Stimulated activated CD4-positive, alpha-beta T cell treated with anti-CD3 and anti-CD28 coated beads, Interleukin-1b, Interleukin-23, amount 100 ng/mL, for 24 hours (primary cell): ENCODE data around the gene ACVR1.

Experiments used
- DNase-seq, 4 experiments: peaks; one replicate each; pipeline ENCODE4 v3.0.0-alpha.2; 2020; ENCODE audit warnings: low read depth in 4 of 4, low spot score in 1 of 4

The ACVR1 gene

DNA sequence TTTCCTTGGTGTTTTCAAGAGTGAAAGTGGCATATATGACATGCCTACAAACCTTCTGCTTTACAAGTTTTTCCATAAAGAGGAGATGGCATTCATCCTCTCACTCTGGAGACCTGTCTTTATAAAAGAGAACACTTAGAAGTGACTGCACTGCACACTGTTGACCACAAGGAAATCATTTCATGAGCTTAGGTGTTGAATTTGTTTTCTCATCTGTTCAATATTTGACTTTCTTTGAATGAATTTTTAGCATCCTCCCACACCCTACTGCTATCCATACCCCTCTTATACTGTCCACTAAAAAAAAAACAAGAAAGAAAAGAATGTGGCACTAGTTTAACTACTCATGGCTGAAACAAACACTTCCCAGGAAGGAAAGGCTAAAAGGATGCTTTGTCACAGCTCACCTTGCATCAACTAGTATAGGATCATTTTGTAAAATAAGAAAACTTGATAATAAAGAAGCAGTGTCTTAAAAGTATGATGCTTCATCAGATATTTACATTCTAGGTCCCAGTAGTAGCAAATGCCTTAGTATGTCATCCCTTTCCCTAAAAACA, 83.0 kb downstream of the ACVR1 start:
- DNase-seq = no peak

- no peak for DNase-seq
These were observed 83.6 kb downstream of the ACVR1 start for GRCh38 chr2:157792335-157793052.

- DNase-seq = no peak
These were observed 85.3 kb downstream of the ACVR1 start for GRCh38 chr2:157790780-157791179.

DNA sequence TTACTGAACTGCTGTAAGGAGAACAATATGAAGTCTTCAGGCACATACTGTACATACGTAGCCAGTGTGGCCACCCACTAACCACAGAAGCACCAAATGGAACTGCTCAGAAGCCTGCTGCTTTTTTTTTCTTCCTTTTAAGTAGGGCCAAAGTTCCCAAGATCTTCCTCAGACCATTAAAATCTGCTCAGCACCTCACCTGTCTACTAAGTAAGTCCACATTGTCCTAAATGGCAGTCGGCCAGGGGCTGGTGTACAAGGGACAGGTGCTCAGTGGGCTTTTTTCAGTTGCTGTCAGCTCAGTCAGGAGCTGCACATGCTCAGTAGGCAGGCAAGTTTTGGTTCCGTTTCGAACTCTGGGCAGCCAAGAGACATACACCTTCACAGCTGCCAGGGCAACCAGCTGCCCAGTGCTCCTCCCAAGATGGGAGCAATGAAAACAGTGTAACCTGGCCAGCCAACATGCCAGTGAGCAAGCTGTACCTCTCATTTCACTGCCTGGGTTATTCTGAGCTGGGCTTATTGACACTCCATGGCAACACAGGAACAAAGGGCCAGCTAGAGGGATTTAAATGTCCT, 86.1 kb downstream of the ACVR1 start:
- DNase-seq = no peak

DNA sequence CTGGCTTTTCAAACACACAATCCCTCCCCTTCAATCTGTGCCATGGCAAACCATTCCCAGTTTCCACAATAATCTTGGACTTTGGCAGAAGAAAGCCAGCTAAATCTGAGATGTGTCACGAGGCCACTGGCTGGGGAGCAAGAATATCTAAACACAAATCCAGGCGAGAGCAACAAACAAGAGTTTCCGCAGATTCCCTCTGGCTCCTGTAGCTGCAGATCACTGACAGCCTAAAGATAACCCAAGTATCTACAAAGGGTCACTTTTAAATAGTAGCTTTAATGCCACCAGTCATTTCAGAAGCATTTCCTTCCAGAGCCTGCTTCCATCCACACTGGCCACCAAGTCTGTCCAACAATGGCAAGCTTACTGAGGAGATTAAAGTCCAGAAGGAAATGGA, 86.9 kb downstream of the ACVR1 start:
- no peak for DNase-seq

GRCh38 chr2:157788201-157788600, 87.9 kb downstream of the ACVR1 start:
- DNase-seq = no peak

- no peak for DNase-seq
These were observed 88.7 kb downstream of the ACVR1 start for GRCh38 chr2:157787364-157787938.

DNA sequence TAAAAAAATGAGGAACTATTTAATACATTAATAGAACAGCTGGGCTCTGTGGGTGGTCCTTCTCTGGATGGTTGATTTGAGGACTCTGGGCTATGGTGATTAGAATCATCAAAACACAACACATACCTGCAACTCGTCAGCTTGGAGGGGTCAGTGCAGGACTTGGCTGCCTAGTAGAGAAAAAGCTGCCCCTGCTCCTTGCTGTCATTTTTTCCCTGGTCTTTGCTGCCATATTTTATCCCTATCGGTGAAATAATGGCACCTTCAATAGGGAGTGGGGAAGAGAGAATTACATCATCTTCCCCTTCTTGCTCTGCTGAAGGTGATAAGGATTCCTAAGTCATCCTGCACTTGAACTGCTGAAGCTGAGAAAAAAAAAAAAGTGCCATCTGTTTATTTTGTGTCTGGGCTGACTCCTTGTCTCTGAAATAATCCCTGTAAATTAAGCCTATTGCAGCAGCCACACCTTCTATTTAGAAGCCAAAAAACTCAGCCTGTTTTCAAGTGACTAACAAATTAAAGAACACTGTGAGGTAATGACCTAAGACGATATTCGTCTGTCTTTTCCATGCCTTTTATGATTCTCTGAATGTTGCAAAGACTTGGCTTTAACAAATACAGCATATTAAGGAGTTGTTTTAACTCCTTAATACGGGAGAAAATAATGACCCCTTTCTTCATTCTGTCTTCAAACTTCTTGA, 89.3 kb downstream of the ACVR1 start:
- no peak for DNase-seq

GRCh38 chr2:157785866-157786662, 90.1 kb downstream of the ACVR1 start:
- no peak for DNase-seq

DNA sequence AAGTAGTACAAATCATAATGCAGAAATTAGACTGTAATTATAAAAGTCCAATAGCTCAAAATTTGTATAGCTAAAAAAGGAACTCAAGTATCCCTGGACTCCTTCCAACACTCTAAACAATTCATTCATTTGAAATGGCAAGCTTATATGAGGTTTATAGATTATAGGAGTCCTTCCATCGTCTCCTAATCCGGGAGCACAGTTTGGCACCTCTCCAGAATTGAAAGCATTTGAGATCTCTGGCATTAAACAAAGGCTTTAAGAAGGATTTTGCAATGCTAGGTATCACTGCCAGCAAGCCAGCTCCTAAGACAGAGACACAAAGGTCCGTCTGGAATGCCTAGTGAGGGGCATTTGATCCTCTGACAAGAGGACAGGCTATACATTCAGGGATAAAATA, 90.9 kb downstream of the ACVR1 start:
- no peak for DNase-seq

DNA sequence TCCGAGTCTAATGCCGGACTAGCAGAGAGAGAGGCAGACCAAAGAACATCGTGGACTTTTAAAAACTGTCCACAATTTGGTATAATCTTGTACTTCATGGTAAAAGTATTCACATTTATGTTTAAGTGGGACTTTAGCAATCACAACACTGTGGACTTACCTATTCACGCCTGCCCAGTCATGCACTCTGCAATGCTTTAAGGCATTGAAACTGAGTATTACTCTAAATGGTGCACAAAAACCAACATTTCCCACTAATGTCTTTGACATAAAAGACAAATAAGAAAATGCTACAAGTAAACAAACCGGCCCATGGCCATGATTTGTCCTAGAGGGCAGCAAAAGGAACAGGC, 91.3 kb downstream of the ACVR1 start:
- DNase-seq = no peak

- DNase-seq = no peak
These were observed 91.8 kb downstream of the ACVR1 start for GRCh38 chr2:157784169-157784822.

DNA sequence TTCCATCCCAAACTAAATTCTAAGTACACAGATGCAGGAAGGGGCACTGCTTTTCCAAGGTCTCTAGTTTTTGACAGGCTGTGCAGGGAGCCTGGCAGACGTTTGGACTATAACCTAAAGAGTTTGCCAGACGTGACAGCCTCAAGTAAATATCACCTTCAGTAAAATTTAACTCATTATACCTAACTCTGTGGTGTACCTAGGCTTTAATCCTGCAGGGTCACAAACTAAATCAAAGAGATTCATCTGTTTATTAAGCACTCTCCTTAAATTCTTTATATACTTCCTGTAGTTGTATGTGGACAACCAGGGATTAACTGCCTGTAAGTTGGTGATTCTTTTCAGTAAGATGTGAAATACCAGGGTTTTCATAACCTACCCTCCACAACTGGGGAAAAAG, 92.9 kb downstream of the ACVR1 start:
- no peak for DNase-seq

GRCh38 chr2:157782057-157782845, 93.9 kb downstream of the ACVR1 start:
- DNase-seq = no peak

- DNase-seq = no peak
These were observed 95.9 kb downstream of the ACVR1 start for GRCh38 chr2:157780211-157780610.

- no peak for DNase-seq
These were observed 96.3 kb downstream of the ACVR1 start for GRCh38 chr2:157779794-157780193.

DNA sequence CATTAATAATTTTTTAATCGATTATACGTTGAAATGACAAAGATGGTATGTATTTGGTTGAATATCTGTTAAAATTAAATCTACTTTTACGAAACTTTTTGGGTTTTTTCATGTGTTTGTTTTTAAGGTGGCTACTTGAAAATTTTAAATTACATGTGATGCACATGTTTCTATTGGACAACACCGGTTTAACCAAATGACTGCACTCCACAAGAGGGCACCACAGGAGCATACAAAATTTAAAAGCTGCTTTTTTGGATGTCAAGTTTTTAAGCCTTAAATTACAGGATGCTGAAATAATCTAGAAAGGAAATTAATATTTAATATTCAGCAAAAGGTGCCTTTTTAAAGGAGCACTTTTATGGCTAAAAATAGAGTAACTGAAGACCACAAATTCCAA, 98.7 kb downstream of the ACVR1 start:
- DNase-seq = peak in 3 of 4 experiments; percentile 31 to 37 (median 34)

DNA sequence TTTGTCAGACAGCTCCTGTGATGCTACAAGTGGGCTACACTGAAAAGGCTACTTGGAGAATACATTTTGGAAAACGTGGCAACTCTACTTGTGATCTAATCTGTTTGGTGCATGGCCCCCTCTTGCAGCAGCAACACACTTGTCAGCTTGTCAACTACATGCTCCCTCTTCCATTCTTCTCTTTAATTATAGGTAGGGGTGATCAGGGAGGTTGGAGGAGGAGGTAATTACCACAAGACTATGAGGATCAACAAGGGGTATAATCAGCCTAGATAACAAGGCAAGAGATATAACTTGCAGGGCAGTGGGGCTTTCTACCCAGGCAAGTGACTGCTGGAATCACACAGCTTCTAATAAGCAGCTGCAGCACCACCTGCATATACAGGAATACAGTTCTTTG, 104.9 kb downstream of the ACVR1 start:
- no peak for DNase-seq

DNA sequence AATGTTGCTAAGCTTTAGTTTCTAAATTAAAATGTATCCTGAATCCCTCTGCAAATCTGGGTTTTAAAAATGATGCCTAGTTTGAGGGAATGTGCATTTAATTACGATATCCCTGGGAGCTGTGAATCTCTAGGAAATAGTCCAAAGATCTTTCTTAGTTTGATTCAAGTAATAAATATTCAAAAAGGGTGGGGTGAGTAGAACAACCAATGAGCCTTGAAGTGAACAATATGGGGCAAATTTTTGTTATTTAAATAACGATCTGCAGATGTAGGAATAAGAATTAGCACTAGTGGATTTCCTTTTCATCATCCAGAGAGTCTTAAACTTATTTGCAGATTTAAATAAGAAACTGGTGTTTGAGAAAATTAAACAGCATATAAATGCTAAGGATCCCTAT, 106.3 kb downstream of the ACVR1 start:
- no peak for DNase-seq

DNA sequence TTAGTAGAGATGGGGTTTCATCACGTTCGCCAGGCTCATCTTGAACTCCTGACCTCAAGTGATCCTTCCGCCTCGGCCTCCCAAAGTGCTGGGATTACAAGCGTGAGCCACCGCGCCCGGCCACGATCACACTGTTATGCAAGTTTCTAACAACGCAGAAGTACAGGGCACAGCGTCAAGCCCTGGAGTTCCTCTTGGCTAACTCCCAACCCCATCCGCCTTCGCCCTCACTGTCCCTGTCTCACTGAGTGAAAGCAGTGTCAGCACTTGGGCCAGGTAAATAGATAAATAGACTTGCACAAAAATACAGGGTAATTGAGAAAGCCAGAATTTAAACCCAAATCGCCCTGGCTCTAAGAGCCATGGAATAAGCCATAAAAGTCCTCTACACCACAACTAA, 111.7 kb downstream of the ACVR1 start:
- no peak for DNase-seq
